GM23338 (cell line): Measurements from ENCODE around the gene RNF121.

Experiments used
- CREB1 ChIP-seq: fragments of 250-450 bp; sonication (Bioruptor Pico); IDR thresholded peaks from 2 replicates; pipeline ENCODE4 v1.5.0; 2020; ENCODE audit warnings: low read depth, mild to moderate bottlenecking, moderate library complexity
- CTCF ChIP-seq, 2 experiments: fragments of 200-600 bp in 1 of 2; sonication (generic) in 1 of 2; conservative IDR thresholded peaks; 2 replicates each; pipeline versions ENCODE4 v1.5.1 to v1.6.1; 2016 to 2017; ENCODE audit warnings: antibody characterized with exemption in 2 of 2, low read depth in 2 of 2, mild to moderate bottlenecking in 2 of 2, moderate library complexity in 1 of 2
- EZH2 ChIP-seq: fragments of 200-600 bp; sonication (generic); IDR thresholded peaks from one replicate; pipeline ENCODE4 v1.8.0; 2017; ENCODE audit warnings: antibody characterized with exemption, mild to moderate bottlenecking, low read depth; ENCODE audit not compliant: unreplicated experiment
- EZH2phosphoT487 ChIP-seq: fragments of 200-600 bp; sonication (generic); IDR thresholded peaks from one replicate; pipeline ENCODE4 v1.8.1; 2018; ENCODE audit warnings: antibody characterized with exemption; ENCODE audit not compliant: unreplicated experiment
- JUNB ChIP-seq: IDR thresholded peaks from one replicate; pipeline ENCODE4 v1.6.1; 2016; ENCODE audit warnings: antibody characterized with exemption; ENCODE audit not compliant: unreplicated experiment
- NANOG ChIP-seq: IDR thresholded peaks from 2 replicates; pipeline ENCODE4 v1.6.1; 2016; ENCODE audit warnings: antibody characterized with exemption, borderline replicate concordance
- POLR2AphosphoS5 ChIP-seq: IDR thresholded peaks from 2 replicates; pipeline ENCODE4 v1.6.1; 2016; ENCODE audit warnings: antibody characterized with exemption, low read depth
- STAT1 ChIP-seq: IDR thresholded peaks from one replicate; pipeline ENCODE4 v1.6.1; 2016; ENCODE audit warnings: antibody characterized with exemption; ENCODE audit not compliant: unreplicated experiment
- ZNF114 ChIP-seq: fragments of 250-450 bp; sonication (Bioruptor Pico); IDR thresholded peaks from 2 replicates; pipeline ENCODE4 v1.5.0; 2020; ENCODE audit warnings: mild to moderate bottlenecking, moderate library complexity
- ZNF331 ChIP-seq: fragments of 250-450 bp; sonication (Bioruptor Pico); IDR thresholded peaks from 2 replicates; pipeline ENCODE4 v1.5.0; 2020; ENCODE audit warnings: low read depth, mild to moderate bottlenecking, moderate library complexity
- ZNF462 ChIP-seq: fragments of 250-450 bp; sonication (Bioruptor Pico); IDR thresholded peaks from 2 replicates; pipeline ENCODE4 v1.5.0; 2020; ENCODE audit warnings: mild to moderate bottlenecking, moderate library complexity
- TF ChIP-seq, protein P1 (sequence below): IDR thresholded peaks from one replicate; pipeline ENCODE4 v1.6.1; 2018; ENCODE audit warnings: antibody characterized with exemption; ENCODE audit not compliant: unreplicated experiment
- TF ChIP-seq, protein P2 (sequence below): IDR thresholded peaks from 2 replicates; pipeline ENCODE4 v1.6.1; 2016; ENCODE audit warnings: antibody characterized with exemption

DNA sequence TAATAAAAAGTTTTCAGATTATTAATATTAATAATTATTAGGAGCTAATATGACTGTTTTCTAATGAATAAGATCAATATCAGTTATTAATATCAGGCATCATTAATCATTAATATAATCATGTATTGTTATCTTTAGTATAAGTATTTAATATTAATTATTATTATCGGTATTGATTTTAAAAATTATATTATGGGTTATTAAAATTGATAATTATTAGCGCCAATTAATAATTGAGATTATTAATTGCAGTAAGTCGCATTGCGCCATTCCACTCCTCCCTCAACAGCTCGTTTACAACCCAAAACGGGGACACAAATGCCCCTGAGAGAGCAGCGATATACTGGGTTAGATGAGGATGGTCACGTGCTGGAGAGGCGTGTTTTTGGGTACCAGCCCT lies 20.6 kb upstream of the RNF121 start:
- no peak for TF ChIP-seq CTCF (conservative IDR thresholded peaks at IDR 0.05; ENCODE audit: low read depth in 2 of 2)
- TF ChIP-seq POLR2AphosphoS5, result no peak
- TF ChIP-seq EZH2, result no peak
- no peak for TF ChIP-seq ZNF114
- TF ChIP-seq, protein P1, sequence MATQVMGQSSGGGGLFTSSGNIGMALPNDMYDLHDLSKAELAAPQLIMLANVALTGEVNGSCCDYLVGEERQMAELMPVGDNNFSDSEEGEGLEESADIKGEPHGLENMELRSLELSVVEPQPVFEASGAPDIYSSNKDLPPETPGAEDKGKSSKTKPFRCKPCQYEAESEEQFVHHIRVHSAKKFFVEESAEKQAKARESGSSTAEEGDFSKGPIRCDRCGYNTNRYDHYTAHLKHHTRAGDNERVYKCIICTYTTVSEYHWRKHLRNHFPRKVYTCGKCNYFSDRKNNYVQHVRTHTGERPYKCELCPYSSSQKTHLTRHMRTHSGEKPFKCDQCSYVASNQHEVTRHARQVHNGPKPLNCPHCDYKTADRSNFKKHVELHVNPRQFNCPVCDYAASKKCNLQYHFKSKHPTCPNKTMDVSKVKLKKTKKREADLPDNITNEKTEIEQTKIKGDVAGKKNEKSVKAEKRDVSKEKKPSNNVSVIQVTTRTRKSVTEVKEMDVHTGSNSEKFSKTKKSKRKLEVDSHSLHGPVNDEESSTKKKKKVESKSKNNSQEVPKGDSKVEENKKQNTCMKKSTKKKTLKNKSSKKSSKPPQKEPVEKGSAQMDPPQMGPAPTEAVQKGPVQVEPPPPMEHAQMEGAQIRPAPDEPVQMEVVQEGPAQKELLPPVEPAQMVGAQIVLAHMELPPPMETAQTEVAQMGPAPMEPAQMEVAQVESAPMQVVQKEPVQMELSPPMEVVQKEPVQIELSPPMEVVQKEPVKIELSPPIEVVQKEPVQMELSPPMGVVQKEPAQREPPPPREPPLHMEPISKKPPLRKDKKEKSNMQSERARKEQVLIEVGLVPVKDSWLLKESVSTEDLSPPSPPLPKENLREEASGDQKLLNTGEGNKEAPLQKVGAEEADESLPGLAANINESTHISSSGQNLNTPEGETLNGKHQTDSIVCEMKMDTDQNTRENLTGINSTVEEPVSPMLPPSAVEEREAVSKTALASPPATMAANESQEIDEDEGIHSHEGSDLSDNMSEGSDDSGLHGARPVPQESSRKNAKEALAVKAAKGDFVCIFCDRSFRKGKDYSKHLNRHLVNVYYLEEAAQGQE, result no peak
- TF ChIP-seq ZNF331, result no peak
- TF ChIP-seq NANOG, result no peak
- TF ChIP-seq JUNB, result no peak
- TF ChIP-seq EZH2phosphoT487, result no peak
- TF ChIP-seq, protein P2, sequence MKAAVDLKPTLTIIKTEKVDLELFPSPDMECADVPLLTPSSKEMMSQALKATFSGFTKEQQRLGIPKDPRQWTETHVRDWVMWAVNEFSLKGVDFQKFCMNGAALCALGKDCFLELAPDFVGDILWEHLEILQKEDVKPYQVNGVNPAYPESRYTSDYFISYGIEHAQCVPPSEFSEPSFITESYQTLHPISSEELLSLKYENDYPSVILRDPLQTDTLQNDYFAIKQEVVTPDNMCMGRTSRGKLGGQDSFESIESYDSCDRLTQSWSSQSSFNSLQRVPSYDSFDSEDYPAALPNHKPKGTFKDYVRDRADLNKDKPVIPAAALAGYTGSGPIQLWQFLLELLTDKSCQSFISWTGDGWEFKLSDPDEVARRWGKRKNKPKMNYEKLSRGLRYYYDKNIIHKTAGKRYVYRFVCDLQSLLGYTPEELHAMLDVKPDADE, result no peak
- TF ChIP-seq CREB1 (CRISPR knock-in tag), result no peak
- TF ChIP-seq ZNF462 (CRISPR knock-in tag), result no peak
- TF ChIP-seq STAT1, result no peak
